ENCODE measurements around the gene TARP.

TARP gene

DNA sequence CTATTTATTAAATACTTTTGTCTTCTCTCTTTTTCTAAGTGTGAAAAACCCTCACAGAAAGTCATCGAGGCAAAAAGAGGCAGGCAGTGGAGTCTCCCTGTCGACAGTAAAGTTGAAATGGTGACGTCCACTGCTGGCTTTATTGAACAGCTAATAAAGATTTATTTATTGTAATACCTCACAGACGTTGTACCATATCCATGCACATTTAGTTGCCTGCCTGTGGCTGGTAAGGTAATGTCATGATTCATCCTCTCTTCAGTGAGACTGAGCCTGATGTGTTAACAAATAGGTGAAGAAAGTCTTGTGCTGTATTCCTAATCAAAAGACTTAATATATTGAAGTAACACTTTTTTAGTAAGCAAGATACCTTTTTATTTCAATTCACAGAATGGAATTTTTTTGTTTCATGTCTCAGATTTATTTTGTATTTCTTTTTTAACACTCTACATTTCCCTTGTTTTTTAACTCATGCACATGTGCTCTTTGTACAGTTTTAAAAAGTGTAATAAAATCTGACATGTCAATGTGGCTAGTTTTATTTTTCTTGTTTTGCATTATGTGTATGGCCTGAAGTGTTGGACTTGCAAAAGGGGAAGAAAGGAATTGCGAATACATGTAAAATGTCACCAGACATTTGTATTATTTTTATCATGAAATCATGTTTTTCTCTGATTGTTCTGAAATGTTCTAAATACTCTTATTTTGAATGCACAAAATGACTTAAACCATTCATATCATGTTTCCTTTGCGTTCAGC, 43.4 kb downstream of the TARP start:
- Histone ChIP-seq H3K9me2 (ENCODE audit: insufficient read depth) (no peaks in the 10 kb centered on the region), H3K36me3 (ENCODE audit: control insufficient read depth in 1 of 2, insufficient read depth in 2 of 2, low read length in 2 of 2) (peaks cover 4 to 5% of the 10 kb centered on the region in 2 experiments; a peak in 2 of 4 replicates), H3K27ac (ENCODE audit: low read depth, low read length) (no peak overlapping the region), H3K9me3 (ENCODE audit: control insufficient read depth in 1 of 2, insufficient read depth in 1 of 2, low read depth in 1 of 2, low read length in 2 of 2) (no peaks in the 10 kb centered on the region), H2AFZ (ENCODE audit: low read depth, low read length, poor library complexity, severe bottlenecking) (no peak overlapping the region), H3K4me2 (ENCODE audit: low read length) (no peak overlapping the region), H4K20me1 (ENCODE audit: insufficient read depth) (no peaks in the 10 kb centered on the region), H3K9ac (ENCODE audit: low read length) (no peak overlapping the region), H3K4me1 (ENCODE audit: control insufficient read depth in 1 of 2, insufficient read depth in 2 of 2, low read length in 2 of 2) (no peaks in the 10 kb centered on the region), H3K79me2 (ENCODE audit: insufficient read depth, low read length) (no peaks in the 10 kb centered on the region), H3K4me3 (replicated peaks in 1 of 2; ENCODE audit: low read depth in 1 of 2, low read length in 2 of 2) (no peak overlapping the region), H3K27me3 (ENCODE audit: insufficient read depth, low read length) (no peaks in the 10 kb centered on the region)
- intact Hi-C loops (cut with micrococcal nuclease), result no loop called here
- TF ChIP-seq ELF1 (IDR thresholded peaks at IDR 0.05; ENCODE audit: borderline replicate concordance, low read depth) (no peak), JUND (IDR thresholded peaks at IDR 0.05) (no peak), ZBTB33 (IDR thresholded peaks at IDR 0.05; ENCODE audit: extremely low read depth, insufficient replicate concordance, low read length) (no peak), EZH2 (IDR thresholded peaks at IDR 0.05) (no peak), EZH2phosphoT487 (IDR thresholded peaks at IDR 0.05; ENCODE audit: borderline replicate concordance) (no peak), CTCF (IDR thresholded peaks at IDR 0.05 in 2 of 3, conservative IDR thresholded peaks at IDR 0.05 in 1 of 3; ENCODE audit: borderline replicate concordance in 1 of 3, insufficient read depth in 1 of 3, low read depth in 2 of 3, low read length in 2 of 3) (no peak), REST (IDR thresholded peaks at IDR 0.05; ENCODE audit: low read depth) (no peak), CEBPB (IDR thresholded peaks at IDR 0.05; ENCODE audit: low read depth) (no peak), SP1 (IDR thresholded peaks at IDR 0.05; ENCODE audit: low read depth) (no peak), SIN3A (IDR thresholded peaks at IDR 0.05; ENCODE audit: low read depth) (no peak), FOSL1 (IDR thresholded peaks at IDR 0.05; ENCODE audit: low read depth) (no peak), POLR2A (IDR thresholded peaks at IDR 0.05; ENCODE audit: borderline replicate concordance, extremely low read depth, insufficient read depth, insufficient read length) (no peak)
- DNase-seq (ENCODE audit: low read depth, low spot score), result no peak
- ChIA-PET CTCF (interaction anchor here (1.1 kb wide), 1 partner anchor 106 kb away, joined by 3 read pairs; no protein-coding TSS in a partner anchor), POLR2A (no interaction called here), RAD21 (ENCODE audit: low non-redundant PET in 1 of 2, low total read pairs in 2 of 2, uncharacterized antibody in 2 of 2, unreplicated experiment in 2 of 2) (no interaction called here)
- ATAC-seq, result no peak
- BruUV-seq (replicated peaks), result no TSS peak
